GM18951 (cell line): ENCODE data around the gene HLA-DQB1.
"Not testable (repeated sequence)": the region's sequence is repeated elsewhere in the genome, so short reads cannot be mapped to it uniquely, and the experiment has no call there.

Experiments used
- POLR2A ChIP-seq: IDR thresholded peaks from 4 replicates; pipeline ENCODE4 v1.6.1; 2011; ENCODE audit warnings: mild to moderate bottlenecking; ENCODE audit not compliant: insufficient read length, insufficient read depth; ENCODE audit errors: extremely low read depth
- in situ Hi-C: fragments of 300-500 bp; cut with MboI; formaldehyde crosslinking; loops from one replicate; pipeline ENCODE4 v1.12.0; 2022; ENCODE audit warnings: low sequenced_read_pairs, mixed read lengths, inconsistent platforms; ENCODE audit not compliant: unreplicated experiment

Gene HLA-DQB1

GRCh38 chr6:32666420-32667300 is at the start of gene HLA-DQB1:
TSS of gene HLA-DQB1 (minus strand) at chr6:32666657. CDS start at chr6:32666607, 50 bp downstream.
- in situ Hi-C loops = no loop called here

GRCh38 chr6:32713241-32713640 is 46.8 kb upstream of the HLA-DQB1 start:
- in situ Hi-C loops = loop anchor here (10.0 kb wide), 1 partner anchor 288 kb away; no protein-coding TSS in a partner anchor
- TF ChIP-seq POLR2A = no peak

More at GRCh38 chr6:32666420-32667300, at the start of gene HLA-DQB1:
- peak; percentile 41 for TF ChIP-seq POLR2A

- in situ Hi-C loops = loop anchor here (10.0 kb wide), 1 partner anchor 285 kb away; no protein-coding TSS in a partner anchor
- no peak for TF ChIP-seq POLR2A
Observed at GRCh38 chr6:32709625-32710024, 43.2 kb upstream of the HLA-DQB1 start.

GRCh38 chr6:32705164-32705563 is 38.7 kb upstream of the HLA-DQB1 start:
- in situ Hi-C loops = not testable (repeated sequence)

- in situ Hi-C loops = no loop called here
- TF ChIP-seq POLR2A = no peak
Observed at GRCh38 chr6:32703347-32703746, 36.9 kb upstream of the HLA-DQB1 start.

GRCh38 chr6:32700391-32701040 is 34.1 kb upstream of the HLA-DQB1 start:
- no peak for TF ChIP-seq POLR2A
- in situ Hi-C loops = no loop called here

- in situ Hi-C loops = loop anchor here (5.0 kb wide), 1 partner anchor 260 kb away; the partner anchor contains the start of gene HLA-DRA
- TF ChIP-seq POLR2A = no peak
Observed at GRCh38 chr6:32697031-32697430, 30.6 kb upstream of the HLA-DQB1 start.

GRCh38 chr6:32692019-32692418 is 25.6 kb upstream of the HLA-DQB1 start:
- in situ Hi-C loops = no loop called here
- TF ChIP-seq POLR2A = no peak

GRCh38 chr6:32689531-32690501 is 23.4 kb upstream of the HLA-DQB1 start:
- in situ Hi-C loops = no loop called here
- no peak for TF ChIP-seq POLR2A

- in situ Hi-C loops = no loop called here
- TF ChIP-seq POLR2A = no peak
Observed at GRCh38 chr6:32685603-32686002, 19.1 kb upstream of the HLA-DQB1 start.

- in situ Hi-C loops = no loop called here
- TF ChIP-seq POLR2A = no peak
Observed at GRCh38 chr6:32684246-32684645, 17.8 kb upstream of the HLA-DQB1 start.

- in situ Hi-C loops = no loop called here
Observed at GRCh38 chr6:32680055-32680454, 13.6 kb upstream of the HLA-DQB1 start.

GRCh38 chr6:32679492-32679891 is 13.0 kb upstream of the HLA-DQB1 start:
- in situ Hi-C loops = no loop called here

More at GRCh38 chr6:32680055-32680454, 13.6 kb upstream of the HLA-DQB1 start:
- TF ChIP-seq POLR2A = no peak

GRCh38 chr6:32674123-32674522 is 7.7 kb upstream of the HLA-DQB1 start:
- in situ Hi-C loops = not testable (repeated sequence)

More at GRCh38 chr6:32679492-32679891, 13.0 kb upstream of the HLA-DQB1 start:
- no peak for TF ChIP-seq POLR2A

- in situ Hi-C loops = not testable (repeated sequence)
Observed at GRCh38 chr6:32671908-32672307, 5.5 kb upstream of the HLA-DQB1 start.
